LoVo (cell line): ENCODE results near the gene MADD.

ENCODE experiments used
- DNase-seq: peaks from one replicate; pipeline ENCODE4 v3.0.0-alpha.2; 2016; ENCODE audit warnings: low spot score

The MADD gene

GRCh38 chr11:47269829-47270305 is at the start of gene MADD:
MADD (plus strand) TSS chr11:47270133.
- peak; percentile 84 for DNase-seq

- no peak for DNase-seq
Measured at GRCh38 chr11:47220401-47220821, 49.5 kb upstream of the MADD start.

- DNase-seq: no peak
Measured at GRCh38 chr11:47222696-47223095, 47.2 kb upstream of the MADD start.

- no peak for DNase-seq
Measured at GRCh38 chr11:47225552-47226400, 44.2 kb upstream of the MADD start.

- DNase-seq: no peak
Measured at GRCh38 chr11:47229161-47229560, 40.8 kb upstream of the MADD start.

GRCh38 chr11:47233051-47233450 is 36.9 kb upstream of the MADD start:
- DNase-seq: no peak

GRCh38 chr11:47233989-47234668 is 35.8 kb upstream of the MADD start:
- DNase-seq: no peak

GRCh38 chr11:47234669-47235100 is 35.2 kb upstream of the MADD start:
- DNase-seq: no peak

- no peak for DNase-seq
Measured at GRCh38 chr11:47235163-47235562, 34.8 kb upstream of the MADD start.

GRCh38 chr11:47236482-47236881 is 33.5 kb upstream of the MADD start:
- DNase-seq: no peak

GRCh38 chr11:47239852-47240251 is 30.1 kb upstream of the MADD start:
- no peak for DNase-seq

- no peak for DNase-seq
Measured at GRCh38 chr11:47241841-47242301, 28.1 kb upstream of the MADD start.

- DNase-seq: no peak
Measured at GRCh38 chr11:47242596-47243192, 27.2 kb upstream of the MADD start.

- DNase-seq: no peak
Measured at GRCh38 chr11:47243454-47243853, 26.5 kb upstream of the MADD start.

GRCh38 chr11:47244448-47245350 is 25.2 kb upstream of the MADD start:
- DNase-seq: no peak

GRCh38 chr11:47245611-47246357 is 24.1 kb upstream of the MADD start:
- DNase-seq: no peak

GRCh38 chr11:47247502-47247901 is 22.4 kb upstream of the MADD start:
- no peak for DNase-seq

GRCh38 chr11:47248304-47248663 is 21.6 kb upstream of the MADD start:
- DNase-seq: no peak

GRCh38 chr11:47248664-47249377 is 21.1 kb upstream of the MADD start, which contains the start of gene ACP2:
ACP2 (minus strand) TSS chr11:47248814; CDS start chr11:47248789, 25 bp downstream.
- peak; percentile 91 for DNase-seq

GRCh38 chr11:47249378-47249715 is 20.6 kb upstream of the MADD start:
- no peak for DNase-seq
